Germinal center (tissue), 1 donor: ENCODE data around the gene AQP7.
"Not testable (repeated sequence)": the region's sequence is repeated elsewhere in the genome, so short reads cannot be mapped to it uniquely, and the experiment has no call there.

ENCODE experiments used
- DNase-seq: peaks from one replicate; pipeline ENCODE4 v3.0.0; 2012; ENCODE audit warnings: mixed read lengths, low spot score

The AQP7 gene

DNA sequence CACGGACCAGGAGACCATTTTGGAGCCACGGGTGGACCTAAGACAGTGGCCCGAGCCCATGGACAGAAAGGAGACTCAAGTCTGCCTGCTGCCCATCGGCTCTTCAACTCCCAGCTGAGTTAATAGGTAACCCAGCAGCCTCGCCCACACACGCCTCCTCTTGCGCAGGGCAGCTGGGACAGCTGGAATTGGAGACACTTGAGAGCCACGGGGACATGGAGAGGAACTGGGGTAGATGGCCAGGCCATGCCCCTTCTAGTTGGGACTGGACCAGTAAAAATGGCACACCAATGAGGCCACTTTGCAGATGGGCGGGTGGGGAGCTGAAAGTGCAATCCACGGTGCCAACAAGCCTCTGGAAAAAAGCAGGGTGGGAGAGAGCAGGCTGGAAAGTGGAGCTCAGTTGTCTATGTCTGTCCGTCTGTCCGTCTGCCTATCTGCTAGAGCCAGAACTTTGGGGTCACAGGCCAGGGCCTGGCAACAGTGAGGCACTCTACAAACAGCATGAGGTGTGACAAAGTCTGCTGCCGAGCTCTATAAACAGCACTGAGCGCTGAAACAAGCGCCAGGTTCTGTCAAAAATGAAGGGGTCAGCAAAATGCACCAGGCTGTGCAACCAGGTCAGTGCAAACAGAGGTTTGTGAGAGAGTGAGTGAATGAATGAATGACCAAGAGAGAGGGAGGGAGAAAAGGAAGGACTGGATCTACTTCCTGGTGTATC is 7.0 kb downstream of the AQP7 start:
- DNase-seq, result not testable (repeated sequence)

DNA sequence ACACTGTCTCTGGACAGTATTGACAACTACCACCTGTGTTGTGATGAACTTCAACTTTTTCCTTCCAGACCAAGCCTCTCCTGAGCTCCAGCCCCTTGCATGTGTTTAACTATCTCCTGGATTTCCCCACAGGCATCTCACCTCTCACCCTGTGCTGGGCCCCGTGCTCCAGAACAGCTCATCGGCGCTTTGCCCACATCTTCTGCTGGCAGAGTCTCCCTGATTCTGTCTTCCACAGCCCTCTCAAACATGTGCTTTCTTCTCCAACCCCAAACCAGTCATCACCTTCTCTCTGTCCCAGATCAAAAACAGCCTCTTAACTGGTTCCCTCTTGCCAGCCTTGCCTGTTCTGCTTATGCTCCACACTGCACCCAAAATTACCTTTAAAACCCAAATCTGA is 8.4 kb downstream of the AQP7 start:
- not testable (repeated sequence) for DNase-seq

- no peak for DNase-seq
Observed at GRCh38 chr9:33393581-33393980, 8.8 kb downstream of the AQP7 start.

DNA sequence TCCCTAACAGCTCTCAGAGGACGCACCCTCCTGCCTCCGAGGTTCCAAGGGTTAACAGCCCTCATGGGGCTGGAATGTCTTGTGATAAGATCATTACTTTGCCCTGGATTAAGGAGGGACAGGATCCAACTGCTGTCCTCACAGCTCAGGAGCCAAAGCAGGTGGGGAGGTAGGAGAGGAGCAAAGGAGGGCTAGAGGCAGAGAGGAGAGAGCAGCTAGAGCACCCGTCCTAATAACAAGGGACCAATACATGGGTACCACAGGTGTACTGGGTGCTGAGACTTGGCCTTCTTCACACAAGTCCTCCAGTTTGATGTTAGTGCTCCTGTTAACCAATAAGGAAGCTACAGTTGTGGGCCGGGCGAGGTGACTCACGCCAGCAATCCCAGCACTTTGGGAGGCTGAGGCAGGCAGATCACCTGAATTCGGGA is 9.8 kb downstream of the AQP7 start:
- DNase-seq, result not testable (repeated sequence)

DNA sequence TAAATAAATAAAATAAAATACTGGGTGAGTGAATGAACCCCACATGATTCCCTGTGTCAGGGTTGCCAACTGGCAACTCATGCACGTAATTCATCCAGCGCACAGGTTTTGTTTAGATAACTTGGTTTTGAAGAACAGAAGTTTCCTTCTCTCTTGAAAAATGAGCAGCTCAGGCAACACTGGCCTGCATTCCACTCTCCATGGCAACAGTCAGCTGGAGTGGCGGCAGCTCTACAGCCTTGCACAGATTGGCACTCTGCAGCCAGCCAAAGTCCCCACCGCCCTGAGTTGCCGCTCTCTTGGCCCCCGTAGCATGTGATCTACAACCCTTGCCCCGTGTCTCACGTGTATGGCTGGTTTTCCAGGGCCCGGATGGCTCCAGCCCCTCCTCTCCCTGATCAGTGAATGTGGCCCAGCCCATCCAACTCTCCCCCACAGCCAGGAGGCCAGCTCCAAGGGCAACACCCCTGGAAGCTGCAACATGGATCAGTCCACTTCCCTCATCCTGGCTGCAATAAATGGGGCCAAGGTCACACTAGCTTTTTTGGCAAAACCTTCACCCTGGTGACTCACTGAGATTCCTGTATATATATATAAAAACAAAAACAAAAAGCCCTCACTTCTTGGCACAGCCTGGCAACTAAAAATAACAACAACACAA is 11.1 kb downstream of the AQP7 start:
- DNase-seq, result not testable (repeated sequence)

- DNase-seq, result no peak
Observed at GRCh38 chr9:33388110-33388994, 14.0 kb downstream of the AQP7 start.

DNA sequence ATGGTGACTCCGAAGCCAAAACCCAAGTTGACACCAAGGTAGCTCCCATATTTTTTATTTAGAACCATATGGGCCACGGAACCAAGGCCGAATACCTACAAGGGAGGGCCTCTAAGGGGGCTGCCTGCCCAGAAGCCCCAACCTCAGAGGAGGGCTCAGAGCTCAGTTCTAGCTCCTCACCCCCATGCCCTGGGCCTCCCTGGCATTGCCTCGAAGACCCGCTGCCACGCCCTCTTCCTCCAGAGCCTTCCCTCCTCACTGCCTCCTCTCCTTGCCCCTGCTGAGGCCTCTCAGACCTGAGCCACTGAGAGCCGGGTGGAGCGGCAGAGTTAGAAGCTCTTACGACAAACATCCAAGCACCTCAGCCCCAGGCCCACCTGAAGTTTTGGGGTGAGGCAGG is 15.4 kb downstream of the AQP7 start:
- not testable (repeated sequence) for DNase-seq

GRCh38 chr9:33386641-33386996 is 15.7 kb downstream of the AQP7 start:
- not testable (repeated sequence) for DNase-seq

- DNase-seq, result not testable (repeated sequence)
Observed at GRCh38 chr9:33385979-33386640, 16.3 kb downstream of the AQP7 start.

DNA sequence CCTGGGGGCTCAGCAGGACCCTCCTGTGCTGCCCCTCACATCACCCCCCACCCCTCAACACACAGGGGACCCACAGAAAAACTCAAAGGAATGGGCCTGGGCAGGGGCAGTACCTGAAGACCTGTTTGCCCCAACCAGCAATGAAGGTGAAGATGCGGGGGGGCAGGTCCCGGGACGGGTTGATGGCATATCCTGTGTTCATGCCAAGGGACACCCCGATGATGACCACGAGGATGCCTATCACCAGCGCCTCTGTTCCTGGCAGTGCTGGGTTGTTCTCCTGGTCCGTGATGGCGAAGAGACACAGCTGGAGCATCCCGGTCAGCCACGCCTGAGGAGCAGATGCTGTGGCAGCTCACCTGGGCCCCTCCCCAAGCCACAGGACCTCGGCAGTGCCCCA is 16.8 kb downstream of the AQP7 start:
- DNase-seq, result not testable (repeated sequence)

DNA sequence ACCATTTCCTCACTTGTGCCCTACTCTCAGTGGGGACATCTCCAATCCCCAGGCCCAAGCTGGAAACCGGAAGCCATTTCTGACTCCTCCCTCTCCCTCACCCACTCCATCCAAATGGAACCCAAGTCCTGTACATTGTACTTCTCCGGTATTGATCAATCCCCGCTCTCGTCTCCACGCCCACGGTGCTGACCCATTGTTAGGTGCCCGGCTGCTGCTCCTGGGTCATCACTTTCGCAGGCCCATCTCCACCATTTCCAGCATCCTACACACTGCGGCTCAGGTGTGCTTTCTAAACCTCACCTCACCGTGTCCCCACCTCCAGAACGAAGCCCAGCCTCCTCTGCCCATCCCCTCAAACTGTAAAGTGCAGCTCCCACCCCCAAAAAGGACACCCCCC is 19.0 kb downstream of the AQP7 start:
- not testable (repeated sequence) for DNase-seq

DNA sequence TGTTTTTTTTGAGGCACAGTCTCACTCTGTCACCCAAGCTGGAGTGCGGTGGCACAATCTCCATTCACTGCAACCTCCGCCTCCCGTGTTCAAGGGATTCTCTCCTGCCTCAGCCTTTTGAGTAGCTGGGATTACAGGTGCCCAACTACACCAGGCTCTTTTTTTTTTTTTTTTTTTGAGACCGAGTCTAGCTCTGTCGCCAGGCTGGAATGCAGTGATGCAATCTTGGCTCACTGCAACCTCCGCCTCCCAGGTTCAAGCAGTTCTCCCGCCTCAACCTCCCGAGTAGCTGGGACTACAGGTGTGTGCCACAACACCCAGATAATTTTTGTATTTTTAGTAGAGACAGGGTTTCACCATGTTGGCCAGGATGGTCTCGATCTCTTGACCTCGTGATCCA is 20.0 kb downstream of the AQP7 start:
- not testable (repeated sequence) for DNase-seq

DNA sequence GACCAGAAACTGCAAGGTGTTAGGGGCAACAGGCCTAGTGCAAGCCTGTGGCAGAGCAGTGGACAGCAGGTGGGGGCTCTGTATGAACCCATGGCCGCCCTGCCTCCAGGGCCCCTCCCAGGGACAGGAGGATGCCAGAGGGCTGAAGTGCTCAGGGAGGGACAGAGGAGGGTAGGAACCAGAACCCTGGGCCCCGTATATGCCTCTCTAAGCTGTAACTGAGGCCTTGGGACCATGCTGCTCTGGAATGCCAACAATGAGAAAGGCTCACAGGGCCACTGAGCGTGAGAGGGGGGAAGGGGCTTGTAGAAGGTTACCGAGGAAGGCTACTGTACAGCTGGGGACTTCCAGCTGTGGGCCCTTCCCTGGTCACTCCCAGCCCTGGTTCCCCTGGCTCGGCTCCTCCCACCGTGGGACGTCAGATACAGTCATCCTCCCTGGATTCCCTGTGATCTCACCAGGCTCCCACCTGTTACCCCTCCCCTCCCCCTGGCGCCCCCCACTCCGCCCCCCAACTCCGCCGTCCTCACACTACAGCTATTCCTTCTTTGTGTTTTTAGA is 21.1 kb downstream of the AQP7 start:
- no peak for DNase-seq

GRCh38 chr9:33380390-33381094 is 21.8 kb downstream of the AQP7 start:
- DNase-seq, result no peak

DNA sequence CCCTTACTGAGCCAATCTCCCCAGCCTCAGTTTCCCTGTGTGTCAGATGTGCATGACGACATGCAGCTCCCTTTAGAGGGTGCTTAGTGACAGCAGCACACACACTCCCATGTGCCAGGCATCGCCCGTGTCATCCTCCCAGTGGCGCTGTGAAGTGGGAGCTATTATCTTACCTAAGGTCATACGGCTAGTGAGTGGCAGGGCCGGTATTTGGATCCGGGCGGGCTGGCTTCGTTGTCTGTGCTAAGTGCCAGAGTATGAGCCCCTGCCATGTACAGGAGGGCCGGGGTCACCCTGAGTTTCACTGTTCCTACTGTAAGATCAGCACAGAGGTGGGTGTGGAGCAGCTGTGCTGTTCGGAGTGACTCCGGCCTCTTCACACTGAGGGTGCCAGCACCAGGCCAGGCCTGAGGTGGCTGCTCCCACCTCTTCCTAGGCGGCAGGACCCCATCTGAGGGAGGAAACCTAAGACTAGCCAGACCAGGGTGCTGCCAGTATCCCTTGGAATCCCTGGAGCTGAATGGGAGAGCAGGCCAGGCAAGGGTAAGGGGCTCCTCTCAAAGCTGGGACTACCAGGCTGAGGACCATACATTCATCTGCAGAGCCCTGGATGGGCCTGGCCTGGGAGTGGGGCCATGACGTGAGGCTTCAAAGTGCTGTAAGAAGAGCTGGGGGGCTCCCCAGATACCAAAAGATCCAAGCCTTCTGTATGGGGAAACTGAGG is 22.5 kb downstream of the AQP7 start:
- DNase-seq, result no peak

DNA sequence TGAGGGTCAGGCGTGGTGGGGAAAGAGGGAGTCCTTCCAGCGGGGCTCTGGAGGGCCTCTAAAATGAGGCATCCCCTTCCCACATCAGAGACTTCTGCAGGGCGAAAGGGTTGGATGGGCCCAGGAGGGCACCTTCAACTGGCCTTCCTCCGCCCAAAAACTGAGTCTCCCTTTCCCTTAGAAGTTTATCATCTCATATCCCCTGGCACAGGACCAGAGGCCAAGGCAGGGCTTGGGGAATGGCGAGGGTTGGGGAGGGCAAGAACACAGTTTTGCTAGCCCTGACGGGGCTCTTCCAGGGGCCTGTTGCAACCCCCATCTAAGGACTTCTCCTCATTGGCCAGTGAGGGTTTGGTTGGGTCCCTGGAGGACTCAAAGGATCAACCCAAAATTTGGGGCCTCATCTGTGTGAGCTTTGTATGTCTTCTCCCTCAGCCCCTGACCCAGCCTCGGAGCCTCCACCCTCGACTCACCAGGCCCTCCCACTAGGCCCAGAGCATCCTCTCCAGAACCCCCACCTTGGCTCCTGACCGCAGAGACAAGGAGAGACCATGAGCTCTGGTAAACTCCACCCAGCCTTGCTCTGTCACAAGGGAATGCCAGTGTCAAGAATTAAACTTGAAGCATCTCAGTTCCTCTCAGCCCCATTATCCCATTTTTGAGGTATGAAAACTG is 24.1 kb downstream of the AQP7 start:
- DNase-seq, result no peak

GRCh38 chr9:33377089-33377715 is 25.2 kb downstream of the AQP7 start:
- DNase-seq, result no peak

- DNase-seq, result no peak
Observed at GRCh38 chr9:33375841-33376321, 26.5 kb downstream of the AQP7 start.

DNA sequence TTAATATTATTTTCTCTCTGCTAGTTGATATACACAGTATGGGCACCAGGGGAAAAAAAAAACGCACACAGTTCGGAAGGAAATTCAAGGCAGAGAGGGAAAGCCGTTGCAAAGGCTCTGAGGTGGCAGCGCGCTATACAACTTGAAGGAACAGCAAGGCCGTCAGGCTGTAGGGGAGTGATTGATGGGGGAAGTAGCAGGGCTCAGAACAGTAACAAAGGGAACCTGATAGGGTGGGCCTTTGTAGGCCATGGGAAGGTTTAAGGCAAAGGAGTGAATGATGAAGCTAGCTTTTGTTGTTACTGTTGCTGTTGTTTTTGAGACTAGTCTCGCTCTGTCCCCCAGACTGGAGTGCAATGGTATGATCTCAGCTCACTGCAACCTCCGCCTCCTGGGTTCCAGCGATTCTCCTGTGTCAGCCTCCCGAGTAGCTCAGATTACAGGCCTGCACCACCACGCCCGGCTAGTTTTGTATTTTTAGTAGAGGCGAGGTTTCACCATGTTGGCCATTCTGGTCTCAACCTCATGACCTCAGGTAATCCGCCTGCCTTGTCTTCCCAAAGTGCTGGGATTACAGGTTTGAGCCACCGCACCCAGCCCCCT is 27.0 kb downstream of the AQP7 start:
- no peak for DNase-seq
